ENCODE data around the gene MN1.

The MN1 gene

DNA sequence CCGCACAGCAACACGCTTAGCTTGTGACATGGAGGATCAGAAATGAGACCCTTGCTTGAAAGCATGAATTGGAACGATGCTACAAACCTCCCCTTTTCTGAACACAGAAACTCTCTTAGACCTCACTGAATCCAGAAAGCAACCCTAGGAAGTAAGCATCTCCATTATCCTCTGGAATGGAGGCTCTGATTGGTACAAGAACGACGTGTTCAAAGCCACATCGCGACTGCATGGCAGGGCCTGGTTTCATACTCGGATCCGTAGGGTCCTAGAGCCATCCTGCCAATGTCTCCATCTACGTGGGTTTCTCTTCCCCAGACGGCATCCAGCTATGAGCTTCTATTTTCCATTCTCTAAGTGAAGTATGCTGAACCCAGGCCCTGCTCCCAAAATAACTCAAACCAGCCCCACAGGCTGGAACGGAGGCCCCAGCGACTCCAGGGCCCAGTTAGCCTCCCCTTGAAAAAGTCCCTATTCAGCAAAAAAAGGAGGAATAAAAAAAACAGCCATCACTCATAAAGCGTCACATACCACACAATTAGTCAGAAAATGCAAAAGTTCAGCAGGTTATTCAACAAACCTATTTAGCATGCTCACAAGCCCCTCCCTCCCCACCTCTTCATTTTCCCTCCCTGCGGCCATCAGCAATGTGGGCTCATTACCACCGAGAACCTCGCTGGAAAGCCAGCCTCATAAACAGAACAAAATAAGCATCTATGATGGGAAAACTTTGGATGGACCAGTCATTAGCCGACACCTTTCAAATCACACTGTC is 7.1 kb upstream of the MN1 start:
- Histone ChIP-seq H3K27me3 (ENCODE audit: low read length) (no peaks in the 10 kb centered on the region), H3K27ac (ENCODE audit: low read depth, low read length) (no peak overlapping the region), H3K9ac (ENCODE audit: low read length) (no peak overlapping the region), H3K9me2 (replicated peaks; ENCODE audit: insufficient read depth, low read length) (no peaks in the 10 kb centered on the region), H3K4me2 (ENCODE audit: low read depth, low read length, poor library complexity, severe bottlenecking) (no peak overlapping the region), H3F3A (ENCODE audit: insufficient read depth) (no peaks in the 10 kb centered on the region), H3K79me2 (ENCODE audit: insufficient read depth, low read length) (no peaks in the 10 kb centered on the region), H4K20me1 (ENCODE audit: low read depth, low read length) (no peaks in the 10 kb centered on the region), H3K36me3 (ENCODE audit: low read length) (no peaks in the 10 kb centered on the region), H3K4me3 (ENCODE audit: insufficient read depth, low read length, poor library complexity, severe bottlenecking) (no peak overlapping the region), H2AFZ (ENCODE audit: low read depth, low read length, severe bottlenecking) (no peak overlapping the region), H3K9me3 (ENCODE audit: insufficient read depth, low read length) (no peaks in the 10 kb centered on the region)
- TF ChIP-seq EZH2phosphoT487 (conservative IDR thresholded peaks at IDR 0.05; ENCODE audit: low read length) (no peak), CTCF (IDR thresholded peaks at IDR 0.05; ENCODE audit: insufficient read depth, low read length, poor library complexity, severe bottlenecking) (no peak)

DNA sequence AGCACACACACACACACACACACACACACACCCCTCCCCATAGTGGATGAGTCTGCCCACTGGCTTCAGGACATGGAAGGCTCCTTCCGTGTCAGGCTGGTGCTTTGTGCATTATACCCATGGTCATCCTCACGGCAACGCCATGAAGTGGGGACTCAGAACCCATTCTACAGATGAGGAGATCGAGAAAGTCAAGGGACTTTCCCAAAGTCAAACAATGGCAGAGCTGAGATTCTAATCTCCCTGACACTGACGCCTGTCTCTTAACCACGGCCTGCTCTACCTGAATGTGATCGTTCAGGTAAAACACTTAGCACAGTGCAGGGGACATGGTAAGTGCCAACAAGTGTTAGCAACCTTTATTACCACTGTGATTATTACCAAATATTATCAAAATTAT is 4.3 kb upstream of the MN1 start:
- H2AFZ ChIP-seq (ENCODE audit: low read depth, low read length, severe bottlenecking) = no peak overlapping the region
- TF ChIP-seq EZH2phosphoT487 (conservative IDR thresholded peaks at IDR 0.05; ENCODE audit: low read length) (no peak), CTCF (IDR thresholded peaks at IDR 0.05; ENCODE audit: insufficient read depth, low read length, poor library complexity, severe bottlenecking) (no peak)
- H4K20me1 ChIP-seq (ENCODE audit: low read depth, low read length) = no peaks in the 10 kb centered on the region
- no peak overlapping the region for H3K4me3 ChIP-seq (ENCODE audit: insufficient read depth, low read length, poor library complexity, severe bottlenecking)
- no peaks in the 10 kb centered on the region for H3K9me2 ChIP-seq (replicated peaks; ENCODE audit: insufficient read depth, low read length)
- H3K27me3 ChIP-seq (ENCODE audit: low read length) = no peaks in the 10 kb centered on the region
- no peaks in the 10 kb centered on the region for H3K9me3 ChIP-seq (ENCODE audit: insufficient read depth, low read length)
- no peak overlapping the region for H3K4me2 ChIP-seq (ENCODE audit: low read depth, low read length, poor library complexity, severe bottlenecking)
- no peak overlapping the region for H3K27ac ChIP-seq (ENCODE audit: low read depth, low read length)
- no peaks in the 10 kb centered on the region for H3K36me3 ChIP-seq (ENCODE audit: low read length)
- H3F3A ChIP-seq (ENCODE audit: insufficient read depth) = no peaks in the 10 kb centered on the region
- no peak overlapping the region for H3K9ac ChIP-seq (ENCODE audit: low read length)
- H3K79me2 ChIP-seq (ENCODE audit: insufficient read depth, low read length) = no peaks in the 10 kb centered on the region

DNA sequence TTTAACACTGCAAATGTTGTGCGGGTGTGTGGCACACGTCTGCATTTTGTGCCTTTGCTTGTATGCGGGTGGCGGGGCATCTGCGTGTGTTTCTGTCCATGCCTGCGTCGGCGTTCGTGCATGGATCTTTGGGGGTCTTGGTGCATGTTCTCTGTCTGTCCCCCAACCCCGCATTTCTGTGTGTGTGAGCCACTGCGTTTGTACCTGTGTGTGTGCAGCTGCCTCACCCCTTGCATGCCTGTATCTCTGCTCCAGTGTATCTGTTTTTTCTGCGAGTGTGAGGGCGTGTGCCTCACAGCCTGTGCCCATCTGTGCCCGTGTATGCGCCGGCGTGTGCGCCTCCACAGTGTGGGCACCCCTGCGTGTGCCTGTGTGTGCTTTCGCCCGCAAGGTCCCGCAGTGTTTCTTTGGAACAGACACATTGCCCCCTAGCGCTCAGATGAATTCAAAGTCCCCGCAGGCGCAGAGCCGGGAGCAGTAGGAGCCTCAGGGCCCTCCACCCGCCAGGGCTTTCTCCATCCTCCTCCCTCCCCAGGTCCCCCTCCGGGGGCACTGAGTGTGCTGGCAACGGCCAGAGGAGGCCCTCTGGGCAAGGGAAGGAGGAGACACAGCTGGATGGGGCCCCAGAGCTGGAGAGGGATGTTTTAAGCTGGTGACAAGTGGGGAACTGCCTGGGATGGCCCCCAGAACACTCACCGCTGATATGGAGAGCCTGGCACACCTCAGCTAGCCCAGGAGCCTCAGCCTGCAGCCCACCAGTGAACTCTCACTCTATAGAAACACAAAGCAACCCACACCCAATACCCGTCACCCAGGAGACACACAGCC is 3.1 kb upstream of the MN1 start:
- Histone ChIP-seq H3K36me3 (ENCODE audit: low read length) (no peaks in the 10 kb centered on the region), H3F3A (ENCODE audit: insufficient read depth) (no peaks in the 10 kb centered on the region), H3K79me2 (ENCODE audit: insufficient read depth, low read length) (no peaks in the 10 kb centered on the region), H3K27ac (ENCODE audit: low read depth, low read length) (no peak overlapping the region), H3K9me3 (ENCODE audit: insufficient read depth, low read length) (no peaks in the 10 kb centered on the region), H3K9me2 (replicated peaks; ENCODE audit: insufficient read depth, low read length) (no peaks in the 10 kb centered on the region), H3K4me3 (ENCODE audit: insufficient read depth, low read length, poor library complexity, severe bottlenecking) (no peak overlapping the region), H3K27me3 (ENCODE audit: low read length) (no peaks in the 10 kb centered on the region), H2AFZ (ENCODE audit: low read depth, low read length, severe bottlenecking) (no peak overlapping the region), H3K9ac (ENCODE audit: low read length) (no peak overlapping the region), H4K20me1 (ENCODE audit: low read depth, low read length) (no peaks in the 10 kb centered on the region), H3K4me2 (ENCODE audit: low read depth, low read length, poor library complexity, severe bottlenecking) (no peak overlapping the region)
- TF ChIP-seq EZH2phosphoT487 (conservative IDR thresholded peaks at IDR 0.05; ENCODE audit: low read length) (no peak), CTCF (IDR thresholded peaks at IDR 0.05; ENCODE audit: insufficient read depth, low read length, poor library complexity, severe bottlenecking) (peak; percentile 48)

Data from SU-DHL-6 (cell line).